K562 (cell line): ENCODE results near the gene LOXL3. TPM values are rescaled to one million over a fixed set of nuclear protein-coding genes. Genes with fewer than 3 reads are reported as not detected.

Experiments used
- GABPB2 ChIP-seq: fragments of 250-450 bp; sonication (Bioruptor Pico); conservative IDR thresholded peaks from 2 replicates; pipeline ENCODE4 v1.5.1; 2021; ENCODE audit warnings: mild to moderate bottlenecking
- KAT7 ChIP-seq: sonication (generic); formaldehyde crosslinking; IDR thresholded peaks from 2 replicates; pipeline ENCODE4 v1.8.0; 2022; ENCODE audit warnings: missing genetic modification reagents, mild to moderate bottlenecking, borderline replicate concordance
- NFATC3 ChIP-seq: fragments of 450-650 bp; IDR thresholded peaks from 2 replicates; pipeline ENCODE4 v1.6.1; 2017; ENCODE audit warnings: mild to moderate bottlenecking
- NR3C1 ChIP-seq: sonication (generic); formaldehyde crosslinking; IDR thresholded peaks from 2 replicates; pipeline ENCODE4 v1.8.1; 2022; ENCODE audit warnings: missing genetic modification reagents
- PHB ChIP-seq: fragments of 250-450 bp; sonication (Bioruptor Pico); IDR thresholded peaks from 2 replicates; pipeline ENCODE4 v1.5.0; 2021
- POLR2G ChIP-seq: fragments of 200-400 bp; formaldehyde crosslinking; IDR thresholded peaks from 2 replicates; pipeline ENCODE4 v1.6.1; 2017; ENCODE audit warnings: low read depth, mild to moderate bottlenecking, antibody characterized with exemption, low read length, moderate library complexity
- PRMT5 ChIP-seq: sonication (generic); formaldehyde crosslinking; IDR thresholded peaks from 2 replicates; pipeline ENCODE4 v1.5.0; 2020; ENCODE audit warnings: missing genetic modification reagents
- PYGO2 ChIP-seq: fragments of 450-650 bp; IDR thresholded peaks from 2 replicates; pipeline ENCODE4 v1.6.1; 2016; ENCODE audit warnings: mild to moderate bottlenecking, missing genetic modification characterization, moderate library complexity, missing compliant biosample characterization
- RHOXF2B ChIP-seq: fragments of 250-450 bp; sonication (Bioruptor Pico); conservative IDR thresholded peaks from 2 replicates; pipeline ENCODE4 v1.5.1; 2021
- SRSF7 ChIP-seq: fragments of 200-400 bp; formaldehyde crosslinking; optimal IDR thresholded peaks from 2 replicates; pipeline ENCODE3; 2017; ENCODE audit warnings: mild to moderate bottlenecking, low read depth, low read length
- TEAD1 ChIP-seq, 2 experiments: fragments of 450-650 bp in 1 of 2; sonication (generic) in 1 of 2; formaldehyde crosslinking; IDR thresholded peaks; 2 replicates each; pipeline versions ENCODE4 v1.4.0 to v1.8.0; 2020 to 2022; ENCODE audit warnings: mild to moderate bottlenecking in 2 of 2, missing genetic modification reagents in 1 of 2
- ZBTB17 ChIP-seq: fragments of 450-650 bp; formaldehyde crosslinking; IDR thresholded peaks from 2 replicates; pipeline ENCODE4 v1.4.0; 2020; ENCODE audit warnings: mild to moderate bottlenecking
- ZNF184 ChIP-seq: sonication (generic); formaldehyde crosslinking; IDR thresholded peaks from 2 replicates; pipeline ENCODE4 v1.5.0; 2020; ENCODE audit warnings: missing genetic modification reagents
- ZNF589 ChIP-seq: fragments of 200-800 bp; sonication (Bioruptor generic); IDR thresholded peaks from 2 replicates; pipeline ENCODE4 v1.6.1; 2016; ENCODE audit warnings: low read depth, missing genetic modification characterization, missing compliant biosample characterization
- polyA plus RNA-seq, 8 experiments: library from polyadenylated mRNA; depleted of rRNA in 4 of 8; stranded (reverse) in 5 of 8; unstranded in 3 of 8; fragments of >200 nt; fragmentation: Nextera tagmentation in 2 of 8; fragmentation: Illumina TruSeq in 1 of 8; extraction: Ambion mirVana in 2 of 8; extraction: Trizol in 1 of 8; gene quantifications; 2 replicates each; pipeline versions ENCODE4 v1.2.1 to v1.2.3, GENCODE V29; 2011 to 2014; ENCODE audit warnings: inconsistent platforms in 1 of 8, missing spikeins in 1 of 8
- total RNA-seq, 7 experiments: library from RNA; depleted of rRNA in 6 of 7; stranded (reverse); fragments of >200 nt in 6 of 7; fragmentation: Illumina TruSeq in 2 of 7; extraction: Trizol in 2 of 7; gene quantifications; 2 replicates each; pipeline versions ENCODE4 v1.2.1 to v1.2.3, GENCODE V29; 2011 to 2021; ENCODE audit warnings: low replicate concordance in 1 of 7
- TF ChIP-seq, protein P1 (sequence below): fragments of 250-450 bp; sonication (Bioruptor Pico); IDR thresholded peaks from 2 replicates; pipeline ENCODE4 v1.5.0; 2021; ENCODE audit warnings: mild to moderate bottlenecking, borderline replicate concordance
- TF ChIP-seq, protein P2 (sequence below): sonication (generic); formaldehyde crosslinking; IDR thresholded peaks from 2 replicates; pipeline ENCODE4 v1.8.0; 2022; ENCODE audit warnings: missing genetic modification reagents, mild to moderate bottlenecking, borderline replicate concordance
- TF ChIP-seq, protein P3 (sequence below): fragments of 250-450 bp; sonication (Bioruptor Pico); IDR thresholded peaks from 2 replicates; pipeline ENCODE4 v1.5.0; 2020; ENCODE audit warnings: mild to moderate bottlenecking, borderline replicate concordance
- TF ChIP-seq, protein P4 (sequence below): fragments of 250-450 bp; sonication (Bioruptor Pico); IDR thresholded peaks from 2 replicates; pipeline ENCODE4 v1.4.0; 2020; ENCODE audit warnings: borderline replicate concordance
- TF ChIP-seq, protein P5 (sequence below): IDR thresholded peaks from 2 replicates; pipeline ENCODE4 v1.6.1; 2011; ENCODE audit not compliant: insufficient read length; ENCODE audit errors: extremely low read depth

LOXL3 gene
- total and polyA plus RNA-seq, 9 of the 15 experiments (the other 6 are each of a cell fraction or from before 2014, with no cell fraction given), result 0.22 to 0.99 (median 0.31) TPM

DNA sequence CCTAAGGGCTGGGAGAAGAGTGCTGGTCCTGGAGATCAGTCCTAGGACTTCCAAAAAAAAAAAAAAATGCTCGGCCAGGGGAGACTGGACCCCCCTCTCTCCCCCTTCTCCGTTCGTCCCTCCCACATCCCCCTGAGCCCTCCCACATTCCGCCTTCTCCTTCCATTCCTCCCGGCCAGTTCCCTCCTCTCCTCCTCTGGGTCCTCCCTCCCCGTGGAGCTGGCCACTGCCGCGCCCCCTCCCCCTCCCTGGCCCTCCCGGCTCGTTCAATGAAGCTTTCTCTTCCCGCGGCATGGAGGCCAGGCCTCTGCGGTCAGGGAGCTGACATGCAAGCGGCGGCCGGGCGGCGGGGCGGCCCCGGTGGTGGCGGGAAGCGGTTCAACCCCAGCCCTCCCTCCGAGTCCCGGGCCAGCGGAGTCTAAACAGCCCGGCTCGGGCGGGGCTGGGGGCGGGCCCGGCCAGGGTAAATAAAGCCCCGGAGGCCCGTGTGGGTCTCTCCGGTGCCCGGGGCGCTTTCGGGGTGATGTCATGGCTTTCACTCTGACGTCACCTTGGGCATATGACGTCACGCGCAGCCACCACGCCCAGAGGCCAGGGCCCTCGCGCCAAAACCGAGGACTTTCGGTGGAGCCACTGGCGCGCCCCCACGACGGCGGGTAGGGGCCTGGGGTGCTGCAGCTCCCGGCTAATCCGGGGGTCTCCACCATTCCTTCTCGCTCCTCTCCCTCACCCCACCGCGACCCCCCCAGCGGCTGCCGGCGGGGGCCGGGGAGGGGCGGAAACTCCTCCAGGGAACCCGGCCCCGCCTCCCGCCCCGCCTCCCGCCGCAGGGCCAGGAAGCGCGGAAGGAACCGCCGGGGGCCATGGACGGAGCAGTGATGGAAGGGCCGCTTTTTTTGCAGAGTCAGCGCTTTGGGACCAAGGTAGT, at the start of gene LOXL3, which contains the start of gene DOK1 (continued):
- no peak; the same call in 1 of the 2 replicates for TF ChIP-seq KAT7 (CRISPR knock-in tag)
- TF ChIP-seq, protein P1, sequence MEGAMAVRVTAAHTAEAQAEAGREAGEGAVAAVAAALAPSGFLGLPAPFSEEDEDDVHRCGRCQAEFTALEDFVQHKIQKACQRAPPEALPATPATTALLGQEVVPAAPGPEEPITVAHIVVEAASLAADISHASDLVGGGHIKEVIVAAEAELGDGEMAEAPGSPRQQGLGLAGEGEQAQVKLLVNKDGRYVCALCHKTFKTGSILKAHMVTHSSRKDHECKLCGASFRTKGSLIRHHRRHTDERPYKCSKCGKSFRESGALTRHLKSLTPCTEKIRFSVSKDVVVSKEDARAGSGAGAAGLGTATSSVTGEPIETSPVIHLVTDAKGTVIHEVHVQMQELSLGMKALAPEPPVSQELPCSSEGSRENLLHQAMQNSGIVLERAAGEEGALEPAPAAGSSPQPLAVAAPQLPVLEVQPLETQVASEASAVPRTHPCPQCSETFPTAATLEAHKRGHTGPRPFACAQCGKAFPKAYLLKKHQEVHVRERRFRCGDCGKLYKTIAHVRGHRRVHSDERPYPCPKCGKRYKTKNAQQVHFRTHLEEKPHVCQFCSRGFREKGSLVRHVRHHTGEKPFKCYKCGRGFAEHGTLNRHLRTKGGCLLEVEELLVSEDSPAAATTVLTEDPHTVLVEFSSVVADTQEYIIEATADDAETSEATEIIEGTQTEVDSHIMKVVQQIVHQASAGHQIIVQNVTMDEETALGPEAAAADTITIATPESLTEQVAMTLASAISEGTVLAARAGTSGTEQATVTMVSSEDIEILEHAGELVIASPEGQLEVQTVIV (CRISPR knock-in tag), result no peak
- TF ChIP-seq ZNF589 (CRISPR knock-in tag), result peak; percentile 88; the same call in 1 of the 2 replicates
- TF ChIP-seq RHOXF2B (CRISPR knock-in tag), result no peak
- TF ChIP-seq, protein P2, sequence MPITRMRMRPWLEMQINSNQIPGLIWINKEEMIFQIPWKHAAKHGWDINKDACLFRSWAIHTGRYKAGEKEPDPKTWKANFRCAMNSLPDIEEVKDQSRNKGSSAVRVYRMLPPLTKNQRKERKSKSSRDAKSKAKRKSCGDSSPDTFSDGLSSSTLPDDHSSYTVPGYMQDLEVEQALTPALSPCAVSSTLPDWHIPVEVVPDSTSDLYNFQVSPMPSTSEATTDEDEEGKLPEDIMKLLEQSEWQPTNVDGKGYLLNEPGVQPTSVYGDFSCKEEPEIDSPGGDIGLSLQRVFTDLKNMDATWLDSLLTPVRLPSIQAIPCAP (CRISPR knock-in tag), result no peak
- peak; percentile 71 for TF ChIP-seq POLR2G
- TF ChIP-seq NFATC3, result no peak
- TF ChIP-seq, protein P3, sequence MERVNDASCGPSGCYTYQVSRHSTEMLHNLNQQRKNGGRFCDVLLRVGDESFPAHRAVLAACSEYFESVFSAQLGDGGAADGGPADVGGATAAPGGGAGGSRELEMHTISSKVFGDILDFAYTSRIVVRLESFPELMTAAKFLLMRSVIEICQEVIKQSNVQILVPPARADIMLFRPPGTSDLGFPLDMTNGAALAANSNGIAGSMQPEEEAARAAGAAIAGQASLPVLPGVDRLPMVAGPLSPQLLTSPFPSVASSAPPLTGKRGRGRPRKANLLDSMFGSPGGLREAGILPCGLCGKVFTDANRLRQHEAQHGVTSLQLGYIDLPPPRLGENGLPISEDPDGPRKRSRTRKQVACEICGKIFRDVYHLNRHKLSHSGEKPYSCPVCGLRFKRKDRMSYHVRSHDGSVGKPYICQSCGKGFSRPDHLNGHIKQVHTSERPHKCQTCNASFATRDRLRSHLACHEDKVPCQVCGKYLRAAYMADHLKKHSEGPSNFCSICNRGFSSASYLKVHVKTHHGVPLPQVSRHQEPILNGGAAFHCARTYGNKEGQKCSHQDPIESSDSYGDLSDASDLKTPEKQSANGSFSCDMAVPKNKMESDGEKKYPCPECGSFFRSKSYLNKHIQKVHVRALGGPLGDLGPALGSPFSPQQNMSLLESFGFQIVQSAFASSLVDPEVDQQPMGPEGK (CRISPR knock-in tag), result no peak
- TF ChIP-seq GABPB2, result no peak
- TF ChIP-seq PHB (CRISPR knock-in tag), result no peak
- TF ChIP-seq NR3C1 (CRISPR knock-in tag), result no peak
- TF ChIP-seq SRSF7, result no peak
- TF ChIP-seq PRMT5 (CRISPR knock-in tag), result no peak
- TF ChIP-seq, protein P4, sequence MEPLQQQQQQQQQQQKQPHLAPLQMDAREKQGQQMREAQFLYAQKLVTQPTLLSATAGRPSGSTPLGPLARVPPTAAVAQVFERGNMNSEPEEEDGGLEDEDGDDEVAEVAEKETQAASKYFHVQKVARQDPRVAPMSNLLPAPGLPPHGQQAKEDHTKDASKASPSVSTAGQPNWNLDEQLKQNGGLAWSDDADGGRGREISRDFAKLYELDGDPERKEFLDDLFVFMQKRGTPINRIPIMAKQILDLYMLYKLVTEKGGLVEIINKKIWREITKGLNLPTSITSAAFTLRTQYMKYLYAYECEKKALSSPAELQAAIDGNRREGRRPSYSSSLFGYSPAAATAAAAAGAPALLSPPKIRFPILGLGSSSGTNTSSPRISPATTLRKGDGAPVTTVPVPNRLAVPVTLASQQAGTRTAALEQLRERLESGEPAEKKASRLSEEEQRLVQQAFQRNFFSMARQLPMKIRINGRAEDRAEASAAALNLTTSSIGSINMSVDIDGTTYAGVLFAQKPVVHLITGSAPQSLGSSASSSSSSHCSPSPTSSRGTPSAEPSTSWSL (CRISPR knock-in tag), result no peak
- TF ChIP-seq ZBTB17 (CRISPR knock-in tag), result no peak
- TF ChIP-seq, protein P5, sequence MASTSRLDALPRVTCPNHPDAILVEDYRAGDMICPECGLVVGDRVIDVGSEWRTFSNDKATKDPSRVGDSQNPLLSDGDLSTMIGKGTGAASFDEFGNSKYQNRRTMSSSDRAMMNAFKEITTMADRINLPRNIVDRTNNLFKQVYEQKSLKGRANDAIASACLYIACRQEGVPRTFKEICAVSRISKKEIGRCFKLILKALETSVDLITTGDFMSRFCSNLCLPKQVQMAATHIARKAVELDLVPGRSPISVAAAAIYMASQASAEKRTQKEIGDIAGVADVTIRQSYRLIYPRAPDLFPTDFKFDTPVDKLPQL, result no peak
- TF ChIP-seq ZNF184 (CRISPR knock-in tag), result no peak
- TF ChIP-seq PYGO2 (tag), result no peak
- peak in 1 of 2 experiments; percentile 2; a peak in 1 of 4 replicates for TF ChIP-seq TEAD1 (CRISPR knock-in tag; IDR thresholded peaks at IDR 0.05)
